Measurements from ENCODE around the gene TEX13A. TPM values are rescaled to one million over a fixed set of nuclear protein-coding genes. Genes with fewer than 3 reads are reported as not detected.
"Not testable (repeated sequence)": the region's sequence is repeated elsewhere in the genome, so short reads cannot be mapped to it uniquely, and the experiment has no call there.

The TEX13A gene
- not detected for polyA plus RNA-seq (ENCODE audit: insufficient read length)
- long read RNA-seq, donor 1: 0 reads
- long read RNA-seq, donor 2: 0 reads
- long read RNA-seq, donor 3: 0 reads
- long read RNA-seq, donor 4: 0 reads
- long read RNA-seq, donor 5: 0 reads
- long read RNA-seq, donor 6: 0 reads
- long read RNA-seq, donor 7: 0 reads
- long read RNA-seq, donor 8: 0 reads

GRCh38 chrX:105220636-105221035 is at the start of gene TEX13A:
Gene TEX13A (minus strand): TSS chrX:105220694. CDS start chrX:105220397, 297 bp downstream.
- DNase-seq: no peak

- no peak for DNase-seq
These were observed 48.9 kb upstream of the TEX13A start for GRCh38 chrX:105269386-105269785.

DNA sequence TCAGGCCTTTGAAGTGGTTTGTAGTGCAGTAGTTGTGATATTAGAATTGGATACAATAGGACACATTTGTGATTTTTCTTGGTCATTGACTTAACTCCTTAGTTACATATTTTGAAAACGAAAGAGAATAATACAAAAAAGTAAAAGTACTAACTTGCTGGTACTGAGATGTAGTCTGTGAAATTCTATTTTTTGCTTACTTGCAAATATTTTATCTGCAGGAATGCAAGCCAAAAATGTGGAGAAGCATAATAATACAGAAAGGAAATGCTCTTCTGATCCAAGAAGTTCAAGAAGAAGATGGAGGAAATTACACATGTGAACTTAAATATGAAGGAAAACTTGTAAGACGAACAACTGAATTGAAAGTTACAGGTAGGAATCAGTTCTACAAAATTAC is 46.7 kb upstream of the TEX13A start:
- DNase-seq: no peak

GRCh38 chrX:105266456-105266855 is 46.0 kb upstream of the TEX13A start:
- no peak for DNase-seq

- DNase-seq: peak; percentile 4
These were observed 44.6 kb upstream of the TEX13A start for GRCh38 chrX:105265093-105265492.

DNA sequence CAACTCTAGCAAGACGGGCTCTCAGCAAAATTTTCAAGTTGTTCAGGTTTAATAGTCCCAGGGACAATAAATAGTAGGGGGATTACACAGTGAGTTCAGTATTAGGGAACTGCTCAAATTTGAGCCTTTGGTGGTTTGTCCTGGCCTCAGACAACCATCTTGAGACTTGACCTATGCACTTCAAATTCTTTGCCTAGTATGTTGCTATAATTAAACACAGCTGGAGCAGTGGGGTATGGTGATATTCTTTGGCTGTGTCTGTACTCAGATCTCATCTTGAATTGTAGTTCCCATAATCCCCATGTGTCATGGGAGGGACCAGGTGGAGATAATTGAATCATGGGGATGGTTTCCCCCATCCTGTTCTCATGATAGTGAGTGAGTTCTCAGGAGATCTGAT is 43.3 kb upstream of the TEX13A start:
- DNase-seq: no peak

DNA sequence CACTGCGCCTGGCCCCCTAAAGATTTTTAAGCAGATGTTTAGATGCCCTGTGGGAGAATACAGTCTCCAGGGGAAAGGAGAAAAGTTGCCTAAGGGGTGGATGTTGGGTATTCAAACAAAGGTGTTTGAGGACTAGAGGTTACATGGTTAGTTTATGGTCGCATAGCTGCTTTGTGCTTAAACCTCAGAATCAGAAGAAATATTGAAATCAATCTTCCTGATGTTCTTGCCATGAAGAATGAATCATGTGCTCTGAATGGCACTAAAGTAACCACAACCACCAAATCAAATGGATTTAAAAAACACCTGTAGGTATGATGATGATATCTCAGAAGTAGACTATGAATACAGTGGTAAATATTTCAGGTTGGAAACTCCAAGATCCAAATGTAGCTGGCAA is 42.7 kb upstream of the TEX13A start:
- DNase-seq: no peak

DNA sequence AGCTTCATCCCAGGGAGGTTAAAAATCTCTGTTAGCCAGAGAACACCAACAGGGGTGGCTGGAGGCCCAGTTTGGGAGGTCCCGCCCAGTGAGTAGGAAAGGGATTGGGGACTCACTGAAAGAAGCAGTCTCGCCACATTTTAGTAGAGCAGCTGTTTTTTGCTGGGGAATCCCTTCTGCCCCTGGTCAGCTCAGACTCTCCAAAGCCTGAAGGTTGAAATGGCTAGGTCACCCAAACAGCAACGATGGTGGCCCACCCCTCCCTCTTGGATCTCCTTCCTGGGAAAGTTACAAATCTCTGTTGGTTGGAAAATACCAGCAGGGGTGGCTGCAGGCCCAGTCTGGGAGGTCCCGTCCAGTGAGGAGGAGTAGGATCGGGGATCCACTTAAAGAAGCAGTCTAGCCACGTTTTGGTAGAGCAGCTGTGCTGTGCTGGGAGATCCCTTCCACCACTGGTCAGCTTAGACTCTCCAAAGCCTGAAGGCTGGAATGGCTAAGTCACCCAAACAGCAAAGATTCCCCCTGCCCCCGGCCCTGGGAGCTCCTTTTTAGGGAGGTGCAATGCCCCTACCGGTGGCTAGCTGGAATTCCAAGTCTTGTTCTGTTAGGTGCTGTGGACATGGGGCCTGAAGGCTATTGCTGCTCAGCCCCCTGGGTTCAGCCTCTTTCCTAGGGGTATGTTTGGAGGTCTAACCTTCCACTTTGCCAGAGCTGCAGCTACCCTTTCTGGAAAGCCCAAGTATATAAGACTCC is 40.0 kb upstream of the TEX13A start:
- DNase-seq: no peak

DNA sequence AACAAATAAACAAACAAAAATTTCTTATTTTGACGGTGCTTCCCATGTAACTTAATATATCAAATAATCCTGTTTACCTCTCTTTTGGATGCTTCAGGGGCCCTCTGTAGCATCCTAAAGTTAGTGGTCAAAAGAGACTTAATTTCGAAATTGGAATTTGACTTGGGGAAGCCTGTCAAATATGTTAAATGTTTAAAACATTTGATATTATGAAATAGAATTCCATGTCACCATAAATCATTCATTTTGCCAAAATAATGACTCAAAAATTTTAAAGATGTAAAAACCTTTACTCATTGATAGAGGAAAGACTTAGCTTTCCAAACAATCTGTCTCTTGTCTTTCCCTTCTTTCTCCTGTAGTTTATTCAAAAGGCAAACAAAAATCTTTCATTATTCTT is 20.6 kb upstream of the TEX13A start:
- DNase-seq: no peak

- DNase-seq: not testable (repeated sequence)
These were observed 16.9 kb upstream of the TEX13A start for GRCh38 chrX:105237407-105237806.

- no peak for DNase-seq
These were observed 8.7 kb upstream of the TEX13A start for GRCh38 chrX:105229146-105229545.

DNA sequence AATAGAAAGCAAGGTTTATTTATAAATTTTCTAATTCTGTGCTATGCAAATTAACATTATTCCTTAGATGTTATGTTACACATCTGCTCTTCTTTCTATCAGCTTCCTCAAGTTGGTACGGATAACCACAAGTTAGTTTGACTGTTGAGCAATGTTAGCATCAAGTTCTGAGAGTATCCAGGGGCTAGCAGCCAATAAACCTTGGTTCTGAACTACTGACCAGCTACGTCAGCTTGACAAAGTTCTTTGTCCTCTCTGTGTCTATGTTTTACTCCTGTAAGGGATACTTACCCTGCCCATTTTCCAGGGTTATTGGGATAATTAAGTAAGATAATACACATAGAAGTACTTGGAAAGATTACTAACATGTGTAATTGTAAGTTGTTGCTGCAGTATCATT is 8.1 kb upstream of the TEX13A start:
- DNase-seq: no peak

DNA sequence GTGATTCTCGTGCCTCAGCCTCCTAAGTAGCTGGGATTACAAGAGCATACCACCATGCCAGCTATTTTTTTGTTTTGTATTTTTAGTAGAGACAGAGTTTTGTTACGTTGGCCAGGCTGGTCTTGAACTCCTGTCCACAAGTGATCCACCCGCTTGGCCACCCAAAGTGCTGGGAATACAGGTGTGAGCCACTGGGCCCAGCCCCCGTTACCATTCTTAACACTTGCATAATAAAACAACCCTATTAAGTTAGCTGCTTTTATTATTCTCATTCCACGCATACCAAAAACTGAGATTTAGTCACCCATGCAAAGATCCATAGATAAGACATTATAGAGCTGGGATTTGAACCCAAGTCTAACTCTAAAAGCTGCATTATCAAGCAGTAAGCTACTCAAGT is 6.0 kb upstream of the TEX13A start:
- DNase-seq: no peak

GRCh38 chrX:105221374-105221773 is 880 bp upstream of the TEX13A start:
- DNase-seq: no peak

- no peak for DNase-seq
These were observed 766 bp downstream of the TEX13A start for GRCh38 chrX:105219454-105220401.

- no peak for DNase-seq
These were observed 9.4 kb downstream of the TEX13A start for GRCh38 chrX:105211066-105211575.

DNA sequence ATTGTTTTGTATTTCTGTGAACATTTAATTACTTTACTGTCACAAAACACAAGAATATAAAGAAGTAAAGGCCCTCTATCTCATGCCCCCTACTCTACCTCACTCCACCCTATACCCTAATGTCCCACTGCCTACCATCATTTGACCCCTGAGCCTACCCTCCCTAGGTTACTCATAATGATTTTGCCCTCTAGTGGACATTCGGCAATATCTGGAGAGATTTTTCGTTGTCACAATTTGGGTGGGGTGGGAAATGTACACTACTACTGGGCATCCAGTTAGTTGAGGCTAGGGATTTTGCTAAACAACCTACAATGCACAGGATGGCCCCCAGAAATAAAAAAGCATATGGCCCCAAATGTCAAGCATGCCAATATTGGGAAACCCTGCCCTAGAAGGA is 10.2 kb downstream of the TEX13A start:
- no peak for DNase-seq

GRCh38 chrX:105209406-105209805 is 11.1 kb downstream of the TEX13A start:
- no peak for DNase-seq

DNA sequence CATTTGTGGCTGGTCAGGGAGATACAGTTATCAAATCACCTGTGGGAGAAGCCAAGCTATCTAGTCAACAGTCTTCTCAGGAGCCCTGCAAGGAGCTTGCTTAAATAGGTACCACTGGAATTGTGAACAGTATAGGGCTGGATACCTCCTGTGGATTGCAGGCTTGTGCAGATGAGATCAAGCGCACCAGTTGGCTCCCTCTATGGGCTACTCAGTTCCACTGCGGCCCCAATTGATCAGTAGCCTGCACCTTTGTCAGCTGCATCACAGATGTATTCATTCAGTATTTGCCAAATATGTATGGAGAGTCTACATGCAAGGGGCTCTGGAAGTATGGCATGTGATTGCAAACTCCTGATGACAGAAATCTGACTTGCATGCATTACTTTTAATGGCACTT is 28.6 kb downstream of the TEX13A start:
- DNase-seq: peak; percentile 1

DNA sequence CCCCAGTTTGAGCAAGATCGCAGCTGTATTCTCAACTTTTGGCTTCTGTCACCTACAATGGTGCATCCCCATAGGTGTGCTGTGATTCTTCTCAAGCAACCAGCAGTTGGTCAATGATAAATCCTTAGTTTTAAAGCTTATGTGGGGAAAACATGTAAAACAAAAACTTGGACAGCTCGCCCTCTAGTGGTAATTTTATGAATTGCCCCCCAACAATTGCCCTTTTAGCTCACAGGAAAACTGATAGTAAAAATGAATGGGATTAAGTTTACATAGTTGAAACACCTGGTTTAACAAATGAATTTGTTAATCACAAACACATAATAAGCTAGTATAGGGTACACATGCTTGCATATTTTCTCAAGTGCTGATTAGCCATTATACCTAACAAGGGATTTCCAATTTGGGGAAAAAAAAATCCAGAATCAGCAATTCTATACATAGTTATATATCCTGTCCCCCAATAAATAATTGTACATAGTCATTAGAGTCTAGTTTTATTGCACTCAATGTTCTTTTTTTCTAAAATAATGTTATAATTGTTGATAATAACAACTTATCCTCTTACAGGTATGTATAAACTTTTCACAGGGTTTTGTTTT is 30.1 kb downstream of the TEX13A start:
- DNase-seq: peak; percentile 46

GRCh38 chrX:105189093-105189492 is 31.4 kb downstream of the TEX13A start:
- no peak for DNase-seq

DNA sequence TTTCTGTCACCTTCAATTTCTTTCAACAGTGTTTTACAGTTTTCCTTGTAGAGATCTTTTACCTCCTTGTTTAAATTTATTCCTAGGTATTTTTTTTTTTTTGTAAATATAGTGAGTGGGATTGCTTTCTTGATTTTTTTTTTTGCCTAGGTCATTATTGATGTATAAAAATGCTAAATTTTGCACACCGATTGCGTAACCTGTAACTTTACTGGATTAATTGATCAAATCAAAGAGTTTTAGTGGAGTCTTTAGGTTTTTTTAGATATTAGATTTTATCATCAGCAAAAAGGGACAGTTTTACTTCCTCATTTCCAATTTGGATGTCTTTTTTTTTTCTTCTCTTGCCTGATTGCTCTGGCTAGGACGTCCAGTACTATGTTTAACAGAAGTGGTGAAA is 40.9 kb downstream of the TEX13A start:
- no peak for DNase-seq

All from left kidney (tissue), 8 donors.